A549 (cell line): ENCODE data around the gene MAML3. TPM values are rescaled to one million over a fixed set of nuclear protein-coding genes. Genes with fewer than 3 reads are reported as not detected.

Experiments used
- ATAC-seq, 2 experiments: fragments of 200-7000 bp in 1 of 2; fragments of >200 bp in 1 of 2; cut with Nextera tagmentation in 1 of 2; cut with Tn5 transposase in 1 of 2; 3 replicates each; pipeline versions ENCODE4 v1.8.0 to v1.9.1; 2018 to 2020; ENCODE audit warnings: mild to moderate bottlenecking in 1 of 2, moderate library complexity in 1 of 2
- CTCF ChIA-PET: fragments of 300-600 bp; sonication (Branson Sonifier 250); formaldehyde crosslinking; extraction: SDS; loops from one replicate; lab custom pipeline; 2021; ENCODE audit warnings: antibody characterized with exemption, inconsistent platforms; lab: Yijun Ruan, JAX
- POLR2A ChIA-PET: fragments of 350-600 bp; formaldehyde crosslinking; extraction: SDS; loops from one replicate; lab custom pipeline; 2021; ENCODE audit warnings: antibody characterized with exemption, inconsistent platforms; lab: Yijun Ruan, JAX
- DNase-seq, 2 experiments: peaks; one replicate each; pipeline versions ENCODE4 v3.0.0 to v3.0.0-alpha.2; 2011 to 2016; ENCODE audit warnings: low read depth in 1 of 2, low spot score in 1 of 2
- FAIRE-seq: peaks from 2 replicates; lab custom pipeline; 2011; peaks lifted over from hg19 to GRCh38; lab: Jason Lieb, UNC
- H3K27ac ChIP-seq, 2 experiments: fragments of >200 bp; sonication (Bioruptor Twin); formaldehyde crosslinking; 3 replicates each; pipeline ENCODE4 v1.5.1; 2016 to 2017
- H3K4me1 ChIP-seq: fragments of >200 bp; sonication (Bioruptor Twin); formaldehyde crosslinking; 3 replicates; pipeline ENCODE4 v1.6.1; 2016
- H3K4me2 ChIP-seq: fragments of >200 bp; sonication (Bioruptor Twin); formaldehyde crosslinking; 3 replicates; pipeline ENCODE4 v1.6.1; 2016
- H3K4me3 ChIP-seq: fragments of >200 bp; sonication (Bioruptor Twin); formaldehyde crosslinking; 3 replicates; pipeline ENCODE4 v1.5.1; 2016
- H3K9me3 ChIP-seq: fragments of >200 bp; sonication (Bioruptor Twin); formaldehyde crosslinking; 3 replicates; pipeline ENCODE4 v1.6.1; 2016
- BHLHE40 ChIP-seq: IDR thresholded peaks from 2 replicates; pipeline ENCODE4 v1.6.1; 2012; ENCODE audit warnings: low read depth, low read length, inconsistent platforms
- EP300 ChIP-seq, 2 experiments: fragments of >200 bp; sonication (Bioruptor Twin); formaldehyde crosslinking; IDR thresholded peaks; 2 replicates in 1 of 2; 3 replicates in 1 of 2; pipeline ENCODE4 v1.6.1; 2016 to 2017
- ESRRA ChIP-seq: fragments of 150-350 bp; IDR thresholded peaks from 2 replicates; pipeline ENCODE4 v1.6.1; 2014; ENCODE audit warnings: mild to moderate bottlenecking, low read length, borderline replicate concordance
- FOSB ChIP-seq: fragments of 250-450 bp; sonication (Bioruptor Pico); IDR thresholded peaks from 2 replicates; pipeline ENCODE4 v1.5.0; 2020; ENCODE audit warnings: mild to moderate bottlenecking, moderate library complexity
- GATA3 ChIP-seq: IDR thresholded peaks from 2 replicates; pipeline ENCODE4 v1.6.1; 2012; ENCODE audit warnings: borderline replicate concordance
- HOXB13 ChIP-seq: fragments of 250-450 bp; sonication (Bioruptor Pico); IDR thresholded peaks from 2 replicates; pipeline ENCODE4 v1.5.0; 2020; ENCODE audit warnings: low read depth, mild to moderate bottlenecking, moderate library complexity
- JUNB ChIP-seq: fragments of >200 bp; sonication (Bioruptor Twin); formaldehyde crosslinking; IDR thresholded peaks from 2 replicates; pipeline ENCODE4 v1.6.1; 2016
- KDM1A ChIP-seq: fragments of 200-600 bp; sonication (generic); IDR thresholded peaks from 2 replicates; pipeline ENCODE4 v1.6.1; 2016; ENCODE audit warnings: low read depth, mild to moderate bottlenecking
- KDM5A ChIP-seq: fragments of 200-600 bp; sonication (generic); IDR thresholded peaks from 2 replicates; pipeline ENCODE4 v1.6.1; 2016; ENCODE audit warnings: antibody characterized with exemption, mild to moderate bottlenecking
- MAFK ChIP-seq: fragments of 450-650 bp; IDR thresholded peaks from 2 replicates; pipeline ENCODE4 v1.6.1; 2014; ENCODE audit not compliant: partially characterized antibody
- MYC ChIP-seq: IDR thresholded peaks from 2 replicates; pipeline ENCODE4 v1.6.1; 2012; ENCODE audit warnings: mild to moderate bottlenecking, inconsistent platforms, low read length, improper control_type of control experiment, borderline replicate concordance
- NR3C1 ChIP-seq: fragments of >200 bp; sonication (Bioruptor Twin); formaldehyde crosslinking; IDR thresholded peaks from 3 replicates; pipeline ENCODE4 v1.6.1; 2017
- PHF8 ChIP-seq: fragments of 200-600 bp; sonication (generic); IDR thresholded peaks from 2 replicates; pipeline ENCODE4 v1.6.1; 2016; ENCODE audit warnings: low read depth, mild to moderate bottlenecking, antibody characterized with exemption, moderate library complexity, borderline replicate concordance
- POLR2AphosphoS2 ChIP-seq: conservative IDR thresholded peaks from 2 replicates; pipeline ENCODE4 v1.6.1; 2012; ENCODE audit warnings: low read length, improper control_type of control experiment, inconsistent platforms
- RARB ChIP-seq: fragments of 250-450 bp; sonication (Bioruptor Pico); IDR thresholded peaks from 2 replicates; pipeline ENCODE4 v1.8.0; 2021; ENCODE audit warnings: mild to moderate bottlenecking, moderate library complexity
- RCOR1 ChIP-seq: fragments of 150-350 bp; IDR thresholded peaks from 2 replicates; pipeline ENCODE4 v1.6.1; 2014; ENCODE audit warnings: antibody characterized with exemption, low read length, low read depth
- RFX5 ChIP-seq: fragments of 450-650 bp; IDR thresholded peaks from 2 replicates; pipeline ENCODE4 v1.7.1; 2014; ENCODE audit warnings: antibody characterized with exemption, mild to moderate bottlenecking, moderate library complexity
- RNF2 ChIP-seq: fragments of 200-600 bp; sonication (generic); IDR thresholded peaks from 2 replicates; pipeline ENCODE4 v1.6.1; 2016; ENCODE audit warnings: low read depth, mild to moderate bottlenecking, antibody characterized with exemption, moderate library complexity, borderline replicate concordance
- SREBF2 ChIP-seq: fragments of 450-650 bp; IDR thresholded peaks from 2 replicates; pipeline ENCODE4 v1.6.1; 2014; ENCODE audit warnings: mild to moderate bottlenecking, moderate library complexity
- TFCP2L1 ChIP-seq: fragments of 250-450 bp; sonication (Bioruptor Pico); IDR thresholded peaks from 2 replicates; pipeline ENCODE4 v1.5.0; 2021; ENCODE audit warnings: mild to moderate bottlenecking
- TP53 ChIP-seq: fragments of 250-450 bp; sonication (Bioruptor Pico); IDR thresholded peaks from 2 replicates; pipeline ENCODE4 v1.5.0; 2021; ENCODE audit warnings: mild to moderate bottlenecking, moderate library complexity
- ZFP36 ChIP-seq: fragments of 450-650 bp; IDR thresholded peaks from 2 replicates; pipeline ENCODE4 v1.6.1; 2014; ENCODE audit warnings: borderline replicate concordance; ENCODE audit not compliant: partially characterized antibody
- WGBS: methylation state at CpG from one replicate; pipeline ENCODE4 v1.1.6; 2017; ENCODE audit errors: missing lambda C conversion rate; 5-methylcytosine and 5-hydroxymethylcytosine counted together
- polyA plus RNA-seq, 4 experiments: library from polyadenylated mRNA; depleted of rRNA in 3 of 4; stranded (reverse); fragments of >200 nt; fragmentation: RNase III in 1 of 4; extraction: RNeasy Plus Mini Kit Qiagen cat#74134 plus additional on column Dnase treatment in 1 of 4; gene quantifications; 2 replicates in 3 of 4; 3 replicates in 1 of 4; pipeline ENCODE4 v1.2.3, GENCODE V29; 2011 to 2017
- TF ChIP-seq, protein P1 (sequence below): fragments of 200-600 bp; sonication (generic); IDR thresholded peaks from 2 replicates; pipeline ENCODE4 v1.6.1; 2016; ENCODE audit warnings: antibody characterized with exemption, mild to moderate bottlenecking, moderate library complexity
- TF ChIP-seq, protein P2 (sequence below): IDR thresholded peaks from 2 replicates; pipeline ENCODE4 v1.6.1; 2012
- TF ChIP-seq, protein P3 (sequence below): fragments of >200 bp; sonication (Bioruptor Twin); formaldehyde crosslinking; IDR thresholded peaks from 3 replicates; pipeline ENCODE4 v1.6.1; 2016
- TF ChIP-seq, protein P4 (sequence below): fragments of 250-450 bp; sonication (Bioruptor Pico); IDR thresholded peaks from 2 replicates; pipeline ENCODE4 v1.5.0; 2020; ENCODE audit warnings: low read depth, mild to moderate bottlenecking, moderate library complexity
- TF ChIP-seq, protein P5 (sequence below): fragments of 450-650 bp; IDR thresholded peaks from 2 replicates; pipeline ENCODE4 v1.6.1; 2014; ENCODE audit warnings: antibody characterized with exemption
- TF ChIP-seq, protein P6 (sequence below): fragments of 150-350 bp; IDR thresholded peaks from 2 replicates; pipeline ENCODE4 v1.6.1; 2014; ENCODE audit warnings: low read depth, mild to moderate bottlenecking, low read length

MAML3 gene
- polyA plus RNA-seq, 2 of the 4 experiments (the other 2 are of a cell fraction): 9.0 to 22.2 TPM

DNA sequence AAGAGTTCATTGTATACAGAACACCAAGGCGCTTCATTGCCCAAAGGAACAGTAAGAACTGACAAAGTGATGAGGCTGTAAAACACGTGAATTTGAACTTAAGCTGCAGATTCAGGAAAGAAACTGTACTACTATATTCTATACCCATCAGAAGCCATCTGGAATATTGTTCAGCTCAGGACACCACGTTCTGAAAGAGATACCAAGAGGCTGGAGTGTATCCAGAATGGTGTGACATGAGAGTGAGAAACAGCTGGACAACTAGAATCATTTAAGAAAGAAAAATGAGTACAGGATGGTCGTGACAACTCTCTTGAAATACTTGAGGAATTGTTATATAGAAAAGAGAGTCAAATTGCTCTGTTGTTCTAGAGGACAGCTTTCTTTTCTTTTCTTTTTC lies 393.4 kb downstream of the MAML3 start:
- DNase-seq: no peak
- TF ChIP-seq ZFP36 (no peak), POLR2AphosphoS2 (no peak), PHF8 (no peak), FOSB (CRISPR knock-in tag) (no peak), RNF2 (no peak), MYC (no peak), NR3C1 (no peak), RARB (CRISPR knock-in tag) (no peak), RFX5 (no peak), KDM5A (no peak), RCOR1 (no peak), EP300 (IDR thresholded peaks at IDR 0.05) (no peak)
- TF ChIP-seq, protein P1, sequence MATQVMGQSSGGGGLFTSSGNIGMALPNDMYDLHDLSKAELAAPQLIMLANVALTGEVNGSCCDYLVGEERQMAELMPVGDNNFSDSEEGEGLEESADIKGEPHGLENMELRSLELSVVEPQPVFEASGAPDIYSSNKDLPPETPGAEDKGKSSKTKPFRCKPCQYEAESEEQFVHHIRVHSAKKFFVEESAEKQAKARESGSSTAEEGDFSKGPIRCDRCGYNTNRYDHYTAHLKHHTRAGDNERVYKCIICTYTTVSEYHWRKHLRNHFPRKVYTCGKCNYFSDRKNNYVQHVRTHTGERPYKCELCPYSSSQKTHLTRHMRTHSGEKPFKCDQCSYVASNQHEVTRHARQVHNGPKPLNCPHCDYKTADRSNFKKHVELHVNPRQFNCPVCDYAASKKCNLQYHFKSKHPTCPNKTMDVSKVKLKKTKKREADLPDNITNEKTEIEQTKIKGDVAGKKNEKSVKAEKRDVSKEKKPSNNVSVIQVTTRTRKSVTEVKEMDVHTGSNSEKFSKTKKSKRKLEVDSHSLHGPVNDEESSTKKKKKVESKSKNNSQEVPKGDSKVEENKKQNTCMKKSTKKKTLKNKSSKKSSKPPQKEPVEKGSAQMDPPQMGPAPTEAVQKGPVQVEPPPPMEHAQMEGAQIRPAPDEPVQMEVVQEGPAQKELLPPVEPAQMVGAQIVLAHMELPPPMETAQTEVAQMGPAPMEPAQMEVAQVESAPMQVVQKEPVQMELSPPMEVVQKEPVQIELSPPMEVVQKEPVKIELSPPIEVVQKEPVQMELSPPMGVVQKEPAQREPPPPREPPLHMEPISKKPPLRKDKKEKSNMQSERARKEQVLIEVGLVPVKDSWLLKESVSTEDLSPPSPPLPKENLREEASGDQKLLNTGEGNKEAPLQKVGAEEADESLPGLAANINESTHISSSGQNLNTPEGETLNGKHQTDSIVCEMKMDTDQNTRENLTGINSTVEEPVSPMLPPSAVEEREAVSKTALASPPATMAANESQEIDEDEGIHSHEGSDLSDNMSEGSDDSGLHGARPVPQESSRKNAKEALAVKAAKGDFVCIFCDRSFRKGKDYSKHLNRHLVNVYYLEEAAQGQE: no peak
- TF ChIP-seq, protein P2, sequence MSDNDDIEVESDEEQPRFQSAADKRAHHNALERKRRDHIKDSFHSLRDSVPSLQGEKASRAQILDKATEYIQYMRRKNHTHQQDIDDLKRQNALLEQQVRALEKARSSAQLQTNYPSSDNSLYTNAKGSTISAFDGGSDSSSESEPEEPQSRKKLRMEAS: no peak
- TF ChIP-seq, protein P3, sequence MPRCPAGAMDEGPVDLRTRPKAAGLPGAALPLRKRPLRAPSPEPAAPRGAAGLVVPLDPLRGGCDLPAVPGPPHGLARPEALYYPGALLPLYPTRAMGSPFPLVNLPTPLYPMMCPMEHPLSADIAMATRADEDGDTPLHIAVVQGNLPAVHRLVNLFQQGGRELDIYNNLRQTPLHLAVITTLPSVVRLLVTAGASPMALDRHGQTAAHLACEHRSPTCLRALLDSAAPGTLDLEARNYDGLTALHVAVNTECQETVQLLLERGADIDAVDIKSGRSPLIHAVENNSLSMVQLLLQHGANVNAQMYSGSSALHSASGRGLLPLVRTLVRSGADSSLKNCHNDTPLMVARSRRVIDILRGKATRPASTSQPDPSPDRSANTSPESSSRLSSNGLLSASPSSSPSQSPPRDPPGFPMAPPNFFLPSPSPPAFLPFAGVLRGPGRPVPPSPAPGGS: no peak
- TF ChIP-seq, protein P4, sequence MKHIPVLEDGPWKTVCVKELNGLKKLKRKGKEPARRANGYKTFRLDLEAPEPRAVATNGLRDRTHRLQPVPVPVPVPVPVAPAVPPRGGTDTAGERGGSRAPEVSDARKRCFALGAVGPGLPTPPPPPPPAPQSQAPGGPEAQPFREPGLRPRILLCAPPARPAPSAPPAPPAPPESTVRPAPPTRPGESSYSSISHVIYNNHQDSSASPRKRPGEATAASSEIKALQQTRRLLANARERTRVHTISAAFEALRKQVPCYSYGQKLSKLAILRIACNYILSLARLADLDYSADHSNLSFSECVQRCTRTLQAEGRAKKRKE (CRISPR knock-in tag): no peak
- TF ChIP-seq, protein P5, sequence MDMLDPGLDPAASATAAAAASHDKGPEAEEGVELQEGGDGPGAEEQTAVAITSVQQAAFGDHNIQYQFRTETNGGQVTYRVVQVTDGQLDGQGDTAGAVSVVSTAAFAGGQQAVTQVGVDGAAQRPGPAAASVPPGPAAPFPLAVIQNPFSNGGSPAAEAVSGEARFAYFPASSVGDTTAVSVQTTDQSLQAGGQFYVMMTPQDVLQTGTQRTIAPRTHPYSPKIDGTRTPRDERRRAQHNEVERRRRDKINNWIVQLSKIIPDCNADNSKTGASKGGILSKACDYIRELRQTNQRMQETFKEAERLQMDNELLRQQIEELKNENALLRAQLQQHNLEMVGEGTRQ: no peak
- TF ChIP-seq, protein P6, sequence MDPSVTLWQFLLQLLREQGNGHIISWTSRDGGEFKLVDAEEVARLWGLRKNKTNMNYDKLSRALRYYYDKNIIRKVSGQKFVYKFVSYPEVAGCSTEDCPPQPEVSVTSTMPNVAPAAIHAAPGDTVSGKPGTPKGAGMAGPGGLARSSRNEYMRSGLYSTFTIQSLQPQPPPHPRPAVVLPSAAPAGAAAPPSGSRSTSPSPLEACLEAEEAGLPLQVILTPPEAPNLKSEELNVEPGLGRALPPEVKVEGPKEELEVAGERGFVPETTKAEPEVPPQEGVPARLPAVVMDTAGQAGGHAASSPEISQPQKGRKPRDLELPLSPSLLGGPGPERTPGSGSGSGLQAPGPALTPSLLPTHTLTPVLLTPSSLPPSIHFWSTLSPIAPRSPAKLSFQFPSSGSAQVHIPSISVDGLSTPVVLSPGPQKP: no peak
- H3K9me3 ChIP-seq: no peaks in the 10 kb centered on the region
- no peak overlapping the region for H3K4me2 ChIP-seq
- no peak for ATAC-seq
- CTCF ChIA-PET: interaction anchor here (1.2 kb wide), 1 partner anchor 11 kb away, joined by 3 read pairs; no protein-coding TSS in a partner anchor
- no peak for FAIRE-seq
- H3K4me1 ChIP-seq: no peaks in the 10 kb centered on the region
- whole genome bisulfite sequencing: 78% methylated on average over 4 of the region's 4 CpGs
- H3K4me3 ChIP-seq: no peak overlapping the region
- POLR2A ChIA-PET: no interaction called here
- no peak overlapping the region for H3K27ac ChIP-seq

DNA sequence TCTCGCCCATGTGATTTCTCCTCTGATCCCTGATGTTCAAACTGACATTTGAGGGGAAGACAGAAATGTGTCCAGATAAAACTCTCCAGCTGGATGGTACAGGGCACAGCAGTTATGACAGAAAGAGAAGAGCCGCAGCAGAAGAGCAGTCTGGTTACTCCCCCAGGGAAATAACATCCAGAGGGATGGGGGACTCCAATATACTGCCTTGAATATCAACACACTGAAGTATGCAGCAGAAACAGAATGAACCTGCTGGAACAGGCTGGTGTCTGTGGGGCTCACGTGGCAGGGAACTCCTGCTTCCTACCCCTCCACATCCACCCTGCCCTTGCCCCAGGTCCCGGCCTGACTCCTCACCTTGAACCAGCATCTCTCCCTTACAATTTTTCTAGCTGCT lies 394.9 kb downstream of the MAML3 start:
- Histone ChIP-seq H3K4me3 (no peak overlapping the region), H3K4me1 (peaks cover 4% of the 10 kb centered on the region; the same call in 2 of the 3 replicates), H3K4me2 (no peak overlapping the region), H3K9me3 (no peaks in the 10 kb centered on the region), H3K27ac (no peak overlapping the region)
- FAIRE-seq (no peak), DNase-seq (no peak), ATAC-seq (no peak)
- WGBS: 99% methylated on average over 4 of the region's 4 CpGs
- ChIA-PET CTCF (no interaction called here), POLR2A (no interaction called here)
- TF ChIP-seq PHF8: no peak
- no peak for TF ChIP-seq ESRRA
- TF ChIP-seq BHLHE40: no peak
- TF ChIP-seq SREBF2: no peak
- TF ChIP-seq MAFK: no peak
- TF ChIP-seq JUNB: no peak
- no peak for TF ChIP-seq EP300 (IDR thresholded peaks at IDR 0.05)
- TF ChIP-seq FOSB (CRISPR knock-in tag): no peak
- no peak for TF ChIP-seq RCOR1
- TF ChIP-seq, protein P4 (CRISPR knock-in tag): no peak
- no peak for TF ChIP-seq HOXB13 (CRISPR knock-in tag)
- no peak for TF ChIP-seq MYC
- no peak for TF ChIP-seq GATA3
- no peak for TF ChIP-seq NR3C1
- TF ChIP-seq KDM1A: no peak
- TF ChIP-seq, protein P5: no peak
- no peak for TF ChIP-seq KDM5A
- no peak for TF ChIP-seq TP53 (CRISPR knock-in tag)
- no peak for TF ChIP-seq TFCP2L1 (CRISPR knock-in tag)
